SK-N-SH treated with all-trans-retinoic acid at 6 μM for 48 hours (cell line): Measurements from ENCODE around the gene AP3S1.
"Not testable (repeated sequence)": the region's sequence is repeated elsewhere in the genome, so short reads cannot be mapped to it uniquely, and the experiment has no call there.

ENCODE experiments used
- ATAC-seq: fragments of 200-7000 bp; cut with Tn5 transposase; 3 replicates; pipeline ENCODE4 v1.9.1; 2020; ENCODE audit warnings: mild to moderate bottlenecking, moderate library complexity
- BACH2 ChIP-seq: fragments of 250-450 bp; sonication (Bioruptor Pico); IDR thresholded peaks from 2 replicates; pipeline ENCODE4 v1.9.0; 2021; ENCODE audit warnings: mild to moderate bottlenecking, borderline replicate concordance
- CSDC2 ChIP-seq: fragments of 250-450 bp; sonication (Bioruptor Pico); IDR thresholded peaks from 2 replicates; pipeline ENCODE4 v1.5.0; 2020; ENCODE audit warnings: mild to moderate bottlenecking, moderate library complexity
- ESRRG ChIP-seq: fragments of 250-450 bp; sonication (Bioruptor Pico); IDR thresholded peaks from 2 replicates; pipeline ENCODE4 v1.6.1; 2021; ENCODE audit warnings: mild to moderate bottlenecking
- GLIS3 ChIP-seq: fragments of 250-450 bp; sonication (Bioruptor Pico); IDR thresholded peaks from 2 replicates; pipeline ENCODE4 v1.5.0; 2020; ENCODE audit warnings: mild to moderate bottlenecking, moderate library complexity
- ISL1 ChIP-seq: fragments of 250-450 bp; sonication (Bioruptor Pico); IDR thresholded peaks from 2 replicates; pipeline ENCODE4 v2.1.2; 2022; ENCODE audit warnings: mild to moderate bottlenecking, moderate library complexity
- PPARA ChIP-seq: fragments of 250-450 bp; sonication (Bioruptor Pico); IDR thresholded peaks from 2 replicates; pipeline ENCODE4 v1.5.0; 2020; ENCODE audit warnings: mild to moderate bottlenecking, borderline replicate concordance
- RARB ChIP-seq: fragments of 250-450 bp; sonication (Bioruptor Pico); IDR thresholded peaks from 2 replicates; pipeline ENCODE4 v1.8.0; 2021; ENCODE audit warnings: mild to moderate bottlenecking, moderate library complexity
- SNAI2 ChIP-seq: fragments of 250-450 bp; sonication (Bioruptor Pico); IDR thresholded peaks from 2 replicates; pipeline ENCODE4 v1.5.0; 2020; ENCODE audit warnings: mild to moderate bottlenecking, moderate library complexity
- TCF4 ChIP-seq: fragments of 250-450 bp; sonication (Bioruptor Pico); IDR thresholded peaks from 2 replicates; pipeline ENCODE4 v1.8.0; 2021; ENCODE audit warnings: mild to moderate bottlenecking, moderate library complexity, borderline replicate concordance
- TOX ChIP-seq: fragments of 250-450 bp; sonication (Bioruptor Pico); IDR thresholded peaks from 2 replicates; pipeline ENCODE4 v1.8.0; 2021; ENCODE audit warnings: mild to moderate bottlenecking, moderate library complexity, borderline replicate concordance
- ZFP3 ChIP-seq: fragments of 250-450 bp; sonication (Bioruptor Pico); IDR thresholded peaks from 2 replicates; pipeline ENCODE4 v1.5.0; 2020; ENCODE audit warnings: mild to moderate bottlenecking, moderate library complexity
- ZFP30 ChIP-seq: fragments of 450-650 bp; formaldehyde crosslinking; IDR thresholded peaks from 2 replicates; pipeline ENCODE4 v1.5.0; 2022; ENCODE audit warnings: mild to moderate bottlenecking, moderate library complexity
- ZNF70 ChIP-seq: fragments of 450-650 bp; formaldehyde crosslinking; IDR thresholded peaks from 2 replicates; pipeline ENCODE4 v1.5.0; 2020; ENCODE audit warnings: mild to moderate bottlenecking, moderate library complexity
- ZNF8 ChIP-seq: fragments of 450-650 bp; formaldehyde crosslinking; IDR thresholded peaks from 2 replicates; pipeline ENCODE4 v1.5.0; 2020; ENCODE audit warnings: mild to moderate bottlenecking, moderate library complexity
- TF ChIP-seq, protein P1 (sequence below): fragments of 250-450 bp; sonication (Bioruptor Pico); IDR thresholded peaks from 2 replicates; pipeline ENCODE4 v1.8.0; 2020; ENCODE audit warnings: mild to moderate bottlenecking, moderate library complexity, borderline replicate concordance
- TF ChIP-seq, protein P2 (sequence below): fragments of 250-450 bp; sonication (Bioruptor Pico); IDR thresholded peaks from 2 replicates; pipeline ENCODE4 v1.8.0; 2021; ENCODE audit warnings: low read depth, mild to moderate bottlenecking, moderate library complexity, borderline replicate concordance
- TF ChIP-seq, protein P3 (sequence below): fragments of 250-450 bp; sonication (Bioruptor Pico); IDR thresholded peaks from 2 replicates; pipeline ENCODE4 v1.5.1; 2021; ENCODE audit warnings: mild to moderate bottlenecking, moderate library complexity
- TF ChIP-seq, protein P4 (sequence below): fragments of 250-450 bp; sonication (Bioruptor Pico); IDR thresholded peaks from 2 replicates; pipeline ENCODE4 v1.5.1; 2020; ENCODE audit warnings: low read depth, mild to moderate bottlenecking, moderate library complexity
- TF ChIP-seq, protein P5 (sequence below): fragments of 250-450 bp; sonication (Bioruptor Pico); IDR thresholded peaks from 2 replicates; pipeline ENCODE4 v1.5.0; 2020; ENCODE audit warnings: mild to moderate bottlenecking, moderate library complexity

Gene AP3S1

DNA sequence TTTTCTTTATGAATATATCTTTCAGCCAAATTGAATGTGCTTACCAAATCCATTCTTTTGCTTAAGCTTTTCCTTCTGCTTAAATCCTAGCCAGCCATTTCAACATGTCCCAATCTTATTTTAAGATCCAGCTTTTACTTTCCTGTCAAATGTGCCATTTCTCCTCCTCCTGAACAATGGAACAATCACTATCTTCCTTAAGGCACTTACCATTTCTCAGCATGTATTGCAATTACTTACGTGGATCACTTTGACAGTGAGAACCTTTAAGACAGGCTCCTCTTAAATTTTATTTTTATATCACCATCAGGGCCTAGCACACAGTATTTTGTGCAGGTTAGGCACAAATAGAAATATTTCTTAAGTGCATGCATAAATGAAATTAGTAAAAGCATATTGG, 20.9 kb upstream of the AP3S1 start:
- no peak for ATAC-seq
- TF ChIP-seq TOX (CRISPR knock-in tag) = no peak
- TF ChIP-seq, protein P1, sequence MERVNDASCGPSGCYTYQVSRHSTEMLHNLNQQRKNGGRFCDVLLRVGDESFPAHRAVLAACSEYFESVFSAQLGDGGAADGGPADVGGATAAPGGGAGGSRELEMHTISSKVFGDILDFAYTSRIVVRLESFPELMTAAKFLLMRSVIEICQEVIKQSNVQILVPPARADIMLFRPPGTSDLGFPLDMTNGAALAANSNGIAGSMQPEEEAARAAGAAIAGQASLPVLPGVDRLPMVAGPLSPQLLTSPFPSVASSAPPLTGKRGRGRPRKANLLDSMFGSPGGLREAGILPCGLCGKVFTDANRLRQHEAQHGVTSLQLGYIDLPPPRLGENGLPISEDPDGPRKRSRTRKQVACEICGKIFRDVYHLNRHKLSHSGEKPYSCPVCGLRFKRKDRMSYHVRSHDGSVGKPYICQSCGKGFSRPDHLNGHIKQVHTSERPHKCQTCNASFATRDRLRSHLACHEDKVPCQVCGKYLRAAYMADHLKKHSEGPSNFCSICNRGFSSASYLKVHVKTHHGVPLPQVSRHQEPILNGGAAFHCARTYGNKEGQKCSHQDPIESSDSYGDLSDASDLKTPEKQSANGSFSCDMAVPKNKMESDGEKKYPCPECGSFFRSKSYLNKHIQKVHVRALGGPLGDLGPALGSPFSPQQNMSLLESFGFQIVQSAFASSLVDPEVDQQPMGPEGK (CRISPR knock-in tag) = no peak
- TF ChIP-seq ESRRG (CRISPR knock-in tag) = no peak
- TF ChIP-seq ZNF8 (CRISPR knock-in tag) = no peak
- no peak for TF ChIP-seq BACH2
- TF ChIP-seq CSDC2 (CRISPR knock-in tag) = no peak
- TF ChIP-seq, protein P2, sequence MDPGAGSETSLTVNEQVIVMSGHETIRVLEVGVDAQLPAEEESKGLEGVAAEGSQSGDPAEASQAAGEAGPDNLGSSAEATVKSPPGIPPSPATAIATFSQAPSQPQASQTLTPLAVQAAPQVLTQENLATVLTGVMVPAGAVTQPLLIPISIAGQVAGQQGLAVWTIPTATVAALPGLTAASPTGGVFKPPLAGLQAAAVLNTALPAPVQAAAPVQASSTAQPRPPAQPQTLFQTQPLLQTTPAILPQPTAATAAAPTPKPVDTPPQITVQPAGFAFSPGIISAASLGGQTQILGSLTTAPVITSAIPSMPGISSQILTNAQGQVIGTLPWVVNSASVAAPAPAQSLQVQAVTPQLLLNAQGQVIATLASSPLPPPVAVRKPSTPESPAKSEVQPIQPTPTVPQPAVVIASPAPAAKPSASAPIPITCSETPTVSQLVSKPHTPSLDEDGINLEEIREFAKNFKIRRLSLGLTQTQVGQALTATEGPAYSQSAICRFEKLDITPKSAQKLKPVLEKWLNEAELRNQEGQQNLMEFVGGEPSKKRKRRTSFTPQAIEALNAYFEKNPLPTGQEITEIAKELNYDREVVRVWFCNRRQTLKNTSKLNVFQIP = no peak
- no peak for TF ChIP-seq ZNF70
- no peak for TF ChIP-seq TCF4 (CRISPR knock-in tag)
- TF ChIP-seq ISL1 (CRISPR knock-in tag) = no peak
- no peak for TF ChIP-seq GLIS3
- no peak for TF ChIP-seq ZFP3
- TF ChIP-seq ZFP30 (CRISPR knock-in tag) = no peak
- TF ChIP-seq, protein P3, sequence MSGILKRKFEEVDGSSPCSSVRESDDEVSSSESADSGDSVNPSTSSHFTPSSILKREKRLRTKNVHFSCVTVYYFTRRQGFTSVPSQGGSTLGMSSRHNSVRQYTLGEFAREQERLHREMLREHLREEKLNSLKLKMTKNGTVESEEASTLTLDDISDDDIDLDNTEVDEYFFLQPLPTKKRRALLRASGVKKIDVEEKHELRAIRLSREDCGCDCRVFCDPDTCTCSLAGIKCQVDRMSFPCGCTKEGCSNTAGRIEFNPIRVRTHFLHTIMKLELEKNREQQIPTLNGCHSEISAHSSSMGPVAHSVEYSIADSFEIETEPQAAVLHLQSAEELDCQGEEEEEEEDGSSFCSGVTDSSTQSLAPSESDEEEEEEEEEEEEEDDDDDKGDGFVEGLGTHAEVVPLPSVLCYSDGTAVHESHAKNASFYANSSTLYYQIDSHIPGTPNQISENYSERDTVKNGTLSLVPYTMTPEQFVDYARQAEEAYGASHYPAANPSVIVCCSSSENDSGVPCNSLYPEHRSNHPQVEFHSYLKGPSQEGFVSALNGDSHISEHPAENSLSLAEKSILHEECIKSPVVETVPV (CRISPR knock-in tag) = no peak
- TF ChIP-seq, protein P4, sequence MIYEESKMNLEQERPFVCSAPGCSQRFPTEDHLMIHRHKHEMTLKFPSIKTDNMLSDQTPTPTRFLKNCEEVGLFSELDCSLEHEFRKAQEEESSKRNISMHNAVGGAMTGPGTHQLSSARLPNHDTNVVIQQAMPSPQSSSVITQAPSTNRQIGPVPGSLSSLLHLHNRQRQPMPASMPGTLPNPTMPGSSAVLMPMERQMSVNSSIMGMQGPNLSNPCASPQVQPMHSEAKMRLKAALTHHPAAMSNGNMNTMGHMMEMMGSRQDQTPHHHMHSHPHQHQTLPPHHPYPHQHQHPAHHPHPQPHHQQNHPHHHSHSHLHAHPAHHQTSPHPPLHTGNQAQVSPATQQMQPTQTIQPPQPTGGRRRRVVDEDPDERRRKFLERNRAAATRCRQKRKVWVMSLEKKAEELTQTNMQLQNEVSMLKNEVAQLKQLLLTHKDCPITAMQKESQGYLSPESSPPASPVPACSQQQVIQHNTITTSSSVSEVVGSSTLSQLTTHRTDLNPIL = no peak
- no peak for TF ChIP-seq PPARA
- TF ChIP-seq SNAI2 (CRISPR knock-in tag) = no peak
- TF ChIP-seq RARB = no peak

DNA sequence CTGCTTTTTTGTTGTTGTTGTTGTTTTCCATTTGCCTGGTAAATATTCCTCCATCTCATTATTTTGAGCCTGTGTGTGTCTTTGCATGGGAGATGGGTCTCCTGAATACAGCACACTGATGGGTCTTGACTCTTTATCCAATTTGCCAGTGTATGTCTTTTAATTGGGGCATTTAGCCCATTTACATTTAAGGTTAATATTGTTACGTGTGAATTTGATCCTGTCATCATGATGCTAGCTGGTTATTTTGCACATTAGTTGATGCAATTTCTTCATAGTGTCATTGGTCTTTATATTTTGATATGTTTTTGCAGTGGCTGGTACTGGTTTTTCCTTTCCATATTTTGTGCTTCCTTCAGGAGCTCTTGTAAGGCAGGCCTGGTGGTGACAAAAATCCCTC, 16.8 kb upstream of the AP3S1 start:
- not testable (repeated sequence) for ATAC-seq

DNA sequence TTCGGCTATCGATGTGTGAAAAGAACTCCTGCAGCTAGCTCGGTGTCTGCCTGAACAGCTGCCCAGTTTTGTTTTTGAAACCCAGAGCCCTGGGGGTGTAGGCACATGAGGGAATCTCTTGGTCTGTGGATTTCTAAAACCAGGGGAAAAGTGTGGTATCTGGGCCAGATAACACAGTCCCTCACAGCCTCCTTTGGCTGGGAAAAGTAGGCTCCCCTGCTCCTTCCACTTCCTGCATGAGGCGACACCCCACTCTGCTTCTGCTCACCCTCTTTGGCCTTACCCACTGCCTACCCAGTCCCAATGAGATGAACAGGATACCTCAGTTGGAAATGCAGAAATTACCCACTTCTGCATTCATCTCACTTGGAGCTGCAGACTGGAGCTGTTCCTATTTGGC, 15.8 kb upstream of the AP3S1 start:
- ATAC-seq = no peak

More for the DNA sequence above, 15.8 kb upstream of the AP3S1 start:
- TF ChIP-seq ZNF70 = no peak
- no peak for TF ChIP-seq GLIS3
- TF ChIP-seq, protein P2 = no peak
- TF ChIP-seq, protein P4 = no peak
- no peak for TF ChIP-seq TOX (CRISPR knock-in tag)
- TF ChIP-seq, protein P5, sequence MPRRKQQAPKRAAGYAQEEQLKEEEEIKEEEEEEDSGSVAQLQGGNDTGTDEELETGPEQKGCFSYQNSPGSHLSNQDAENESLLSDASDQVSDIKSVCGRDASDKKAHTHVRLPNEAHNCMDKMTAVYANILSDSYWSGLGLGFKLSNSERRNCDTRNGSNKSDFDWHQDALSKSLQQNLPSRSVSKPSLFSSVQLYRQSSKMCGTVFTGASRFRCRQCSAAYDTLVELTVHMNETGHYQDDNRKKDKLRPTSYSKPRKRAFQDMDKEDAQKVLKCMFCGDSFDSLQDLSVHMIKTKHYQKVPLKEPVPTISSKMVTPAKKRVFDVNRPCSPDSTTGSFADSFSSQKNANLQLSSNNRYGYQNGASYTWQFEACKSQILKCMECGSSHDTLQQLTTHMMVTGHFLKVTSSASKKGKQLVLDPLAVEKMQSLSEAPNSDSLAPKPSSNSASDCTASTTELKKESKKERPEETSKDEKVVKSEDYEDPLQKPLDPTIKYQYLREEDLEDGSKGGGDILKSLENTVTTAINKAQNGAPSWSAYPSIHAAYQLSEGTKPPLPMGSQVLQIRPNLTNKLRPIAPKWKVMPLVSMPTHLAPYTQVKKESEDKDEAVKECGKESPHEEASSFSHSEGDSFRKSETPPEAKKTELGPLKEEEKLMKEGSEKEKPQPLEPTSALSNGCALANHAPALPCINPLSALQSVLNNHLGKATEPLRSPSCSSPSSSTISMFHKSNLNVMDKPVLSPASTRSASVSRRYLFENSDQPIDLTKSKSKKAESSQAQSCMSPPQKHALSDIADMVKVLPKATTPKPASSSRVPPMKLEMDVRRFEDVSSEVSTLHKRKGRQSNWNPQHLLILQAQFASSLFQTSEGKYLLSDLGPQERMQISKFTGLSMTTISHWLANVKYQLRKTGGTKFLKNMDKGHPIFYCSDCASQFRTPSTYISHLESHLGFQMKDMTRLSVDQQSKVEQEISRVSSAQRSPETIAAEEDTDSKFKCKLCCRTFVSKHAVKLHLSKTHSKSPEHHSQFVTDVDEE = no peak
- TF ChIP-seq ZFP3 = no peak
- TF ChIP-seq PPARA = no peak
- TF ChIP-seq SNAI2 (CRISPR knock-in tag) = no peak
- no peak for TF ChIP-seq TCF4 (CRISPR knock-in tag)
- TF ChIP-seq ZNF8 (CRISPR knock-in tag) = no peak
- TF ChIP-seq CSDC2 (CRISPR knock-in tag) = no peak
